ENCODE data around the gene RHOF.

Gene RHOF

GRCh38 chr12:121804417-121805111 is 11.1 kb upstream of the RHOF start:
- DNase-seq = peak; percentile 70

- DNase-seq = no peak
Measured at GRCh38 chr12:121803861-121804416, 10.5 kb upstream of the RHOF start, which contains the start of gene SETD1B. Gene SETD1B, plus strand, starts transcription at chr12:121804009. Its CDS starts 729 bp downstream, at chr12:121804738.

- DNase-seq = peak; percentile 83
Measured at GRCh38 chr12:121802843-121803698, 9.6 kb upstream of the RHOF start.

GRCh38 chr12:121802485-121802842 is 9.0 kb upstream of the RHOF start:
- no peak for DNase-seq

- peak; percentile 53 for DNase-seq
Measured at GRCh38 chr12:121801595-121802484, 8.4 kb upstream of the RHOF start.

- peak; percentile 73 for DNase-seq
Measured at GRCh38 chr12:121800694-121801594, 7.5 kb upstream of the RHOF start.

GRCh38 chr12:121799842-121800693 is 6.6 kb upstream of the RHOF start:
- peak; percentile 74 for DNase-seq

- DNase-seq = peak; percentile 53
Measured at GRCh38 chr12:121799156-121799841, 5.8 kb upstream of the RHOF start.

GRCh38 chr12:121798787-121799155 is 5.3 kb upstream of the RHOF start:
- no peak for DNase-seq

- DNase-seq = no peak
Measured at GRCh38 chr12:121797937-121798786, 4.7 kb upstream of the RHOF start.

- DNase-seq = no peak
Measured at GRCh38 chr12:121796855-121797751, 3.6 kb upstream of the RHOF start.

- DNase-seq = peak; percentile 86
Measured at GRCh38 chr12:121795034-121795968, 1.8 kb upstream of the RHOF start.

GRCh38 chr12:121794534-121795033 is 1.1 kb upstream of the RHOF start:
- DNase-seq = no peak

GRCh38 chr12:121793838-121794533 is 498 bp upstream of the RHOF start:
- peak; percentile 95 for DNase-seq

GRCh38 chr12:121792607-121793439 is 665 bp downstream of the RHOF start:
- DNase-seq = peak; percentile 58

All from activated gamma-delta T cell treated with Interleukin-2 at 50 U/mL for 16 hours (primary cell).